K562 (cell line): ENCODE results near the gene TGFB2. TPM values are rescaled to one million over a fixed set of nuclear protein-coding genes. Genes with fewer than 3 reads are reported as not detected.

Experiments
- ATAC-seq: fragments of 200-7000 bp; cut with Tn5 transposase; 3 replicates; pipeline ENCODE4 v1.9.1; 2020; ENCODE audit warnings: moderate library complexity
- BruUV-seq: library from RNA; stranded (reverse); fragments of 400-500 nt; replicated peaks from 2 replicates; lab custom pipeline; 2021; lab: Mats Ljungman, UMichigan
- CTCF ChIA-PET: fragments of 300-600 bp; formaldehyde crosslinking; extraction: SDS; loops from one replicate; lab custom pipeline; 2021; ENCODE audit warnings: low intra/inter-chr PET ratio; lab: Yijun Ruan, JAX
- POLR2A ChIA-PET: fragments of 300-600, 350-650 bp; sonication (Branson Sonifier 250); formaldehyde crosslinking; extraction: SDS; loops from one replicate; lab custom pipeline; 2021; ENCODE audit warnings: antibody characterized with exemption, inconsistent platforms; lab: Yijun Ruan, JAX
- DNase-seq, 4 experiments: peaks; one replicate each; pipeline versions ENCODE4 v3.0.0 to v3.0.0-alpha.2; 2011 to 2018; ENCODE audit warnings: low spot score in 3 of 4, mixed read lengths in 3 of 4; ENCODE audit errors: extremely low read depth in 1 of 4
- FAIRE-seq: peaks from 2 replicates; lab custom pipeline; 2011; peaks lifted over from hg19 to GRCh38; lab: Jason Lieb, UNC
- H2AFZ ChIP-seq: 2 replicates; pipeline ENCODE4 v1.6.0; 2011; ENCODE audit warnings: low read depth, low read length, control low read depth, inconsistent platforms
- H3K27ac ChIP-seq: fragments of 200-600 bp; 3 replicates; pipeline ENCODE4 v1.8.0; 2011; ENCODE audit warnings: low read depth, mild to moderate bottlenecking, control low read depth, inconsistent platforms, low read length, moderate library complexity, mixed read lengths; ENCODE audit errors: extremely low read depth
- H3K27me3 ChIP-seq, 2 experiments: fragments of 300-600 bp in 1 of 2; 2 replicates in 1 of 2; 3 replicates in 1 of 2; pipeline versions ENCODE4 v1.6.0 to v1.8.0; 2011; ENCODE audit warnings: inconsistent platforms in 2 of 2, low read length in 2 of 2, mild to moderate bottlenecking in 1 of 2, mixed read lengths in 1 of 2, moderate library complexity in 1 of 2; ENCODE audit not compliant: control insufficient read depth in 2 of 2, insufficient read depth in 2 of 2
- H3K36me3 ChIP-seq: fragments of 300-600 bp; 3 replicates; pipeline ENCODE4 v1.8.0; 2011; ENCODE audit warnings: mild to moderate bottlenecking, low read length, inconsistent platforms; ENCODE audit not compliant: control insufficient read depth, insufficient read depth
- H3K4me1 ChIP-seq, 2 experiments: fragments of 200-600 bp in 1 of 2; replicated peaks in 1 of 2; 2 replicates in 1 of 2; 3 replicates in 1 of 2; pipeline versions ENCODE4 v1.5.1 to v1.8.0; 2011; ENCODE audit warnings: inconsistent platforms in 2 of 2, low read length in 2 of 2, mild to moderate bottlenecking in 1 of 2, mixed read lengths in 1 of 2, moderate library complexity in 1 of 2; ENCODE audit not compliant: control insufficient read depth in 2 of 2, insufficient read depth in 2 of 2
- H3K4me2 ChIP-seq: 2 replicates; pipeline ENCODE4 v1.6.1; 2011; ENCODE audit warnings: low read length, control low read depth, inconsistent platforms, mixed read lengths; ENCODE audit not compliant: insufficient read depth
- H3K4me3 ChIP-seq: fragments of 200-600 bp; sonication (generic), shearing (Covaris generic); 2 replicates; pipeline ENCODE4 v1.5.1; 2016; ENCODE audit warnings: control low read depth, inconsistent platforms
- H3K79me2 ChIP-seq: fragments of 200-600 bp; 3 replicates; pipeline ENCODE4 v1.8.0; 2011; ENCODE audit warnings: low read length, inconsistent platforms; ENCODE audit not compliant: control insufficient read depth, insufficient read depth
- H3K9ac ChIP-seq, 2 experiments: 2 replicates each; pipeline versions ENCODE4 v1.6.0 to v1.6.1; 2011; ENCODE audit warnings: low read depth in 2 of 2, low read length in 2 of 2, control low read depth in 1 of 2, inconsistent platforms in 1 of 2, mild to moderate bottlenecking in 1 of 2, mixed read lengths in 1 of 2; ENCODE audit not compliant: insufficient read depth in 1 of 2
- H3K9me1 ChIP-seq: one replicate; pipeline ENCODE4 v1.6.0; 2011; ENCODE audit warnings: inconsistent platforms, mild to moderate bottlenecking, low read length, moderate library complexity; ENCODE audit not compliant: control insufficient read depth, insufficient read depth
- H3K9me3 ChIP-seq: replicated peaks from 2 replicates; pipeline ENCODE4 v1.5.1; 2011; ENCODE audit warnings: low read depth, low read length, inconsistent platforms; ENCODE audit not compliant: control insufficient read depth, insufficient read depth
- H4K20me1 ChIP-seq: replicated peaks from 2 replicates; pipeline ENCODE4 v1.6.1; 2011; ENCODE audit warnings: low read length, inconsistent platforms, mixed read lengths; ENCODE audit not compliant: control insufficient read depth, insufficient read depth
- BACH1 ChIP-seq: fragments of 200-800 bp; sonication (Bioruptor generic); IDR thresholded peaks from 2 replicates; pipeline ENCODE4 v1.6.1; 2016; ENCODE audit warnings: missing genetic modification characterization, missing compliant biosample characterization
- CBFA2T3 ChIP-seq: fragments of 450-650 bp; IDR thresholded peaks from 2 replicates; pipeline ENCODE4 v1.6.1; 2017
- EP300 ChIP-seq: IDR thresholded peaks from 2 replicates; pipeline ENCODE4 v1.6.1; 2012; ENCODE audit warnings: low read length, improper control_type of control experiment
- FOXJ2 ChIP-seq: fragments of 200-800 bp; sonication (Bioruptor generic); IDR thresholded peaks from 2 replicates; pipeline ENCODE4 v1.6.1; 2016; ENCODE audit warnings: missing genetic modification characterization, missing compliant biosample characterization
- GATAD2A ChIP-seq: fragments of 450-650 bp; IDR thresholded peaks from 2 replicates; pipeline ENCODE4 v1.6.1; 2017
- HMG20B ChIP-seq: fragments of 250-450 bp; sonication (Bioruptor Pico); IDR thresholded peaks from 2 replicates; pipeline ENCODE4 v1.5.0; 2021; ENCODE audit warnings: mild to moderate bottlenecking
- PHB ChIP-seq: fragments of 250-450 bp; sonication (Bioruptor Pico); IDR thresholded peaks from 2 replicates; pipeline ENCODE4 v1.5.0; 2021
- POU5F1 ChIP-seq: fragments of 150-350 bp; IDR thresholded peaks from 2 replicates; pipeline ENCODE4 v1.6.1; 2014; ENCODE audit warnings: borderline replicate concordance, low read length, low read depth, mild to moderate bottlenecking; ENCODE audit not compliant: partially characterized antibody
- RFX5 ChIP-seq: IDR thresholded peaks from 2 replicates; pipeline ENCODE4 v1.6.1; 2011; ENCODE audit warnings: low read depth, mild to moderate bottlenecking, improper control_type of control experiment, low read length
- TBL1XR1 ChIP-seq, 2 experiments: IDR thresholded peaks; 2 replicates each; pipeline ENCODE4 v1.6.1; 2012; ENCODE audit warnings: improper control_type of control experiment in 2 of 2, low read length in 2 of 2, mild to moderate bottlenecking in 1 of 2
- TCF7L2 ChIP-seq: fragments of 150-350 bp; IDR thresholded peaks from 2 replicates; pipeline ENCODE4 v1.6.1; 2016; ENCODE audit warnings: low read depth, mild to moderate bottlenecking, low read length, moderate library complexity
- THAP12 ChIP-seq: fragments of 250-450 bp; sonication (Bioruptor Pico); IDR thresholded peaks from 2 replicates; pipeline ENCODE4 v1.9.0; 2021; ENCODE audit warnings: mild to moderate bottlenecking, inconsistent platforms
- ZBTB17 ChIP-seq: fragments of 450-650 bp; formaldehyde crosslinking; IDR thresholded peaks from 2 replicates; pipeline ENCODE4 v1.4.0; 2020; ENCODE audit warnings: mild to moderate bottlenecking
- ZFP30 ChIP-seq: fragments of 250-450 bp; sonication (Bioruptor Pico); IDR thresholded peaks from 2 replicates; pipeline ENCODE4 v1.8.0; 2022; ENCODE audit warnings: moderate library complexity, mild to moderate bottlenecking, inconsistent platforms, borderline replicate concordance
- ZNF133 ChIP-seq: fragments of 250-450 bp; sonication (Bioruptor Pico); IDR thresholded peaks from 2 replicates; pipeline ENCODE4 v1.4.0; 2020; ENCODE audit warnings: mild to moderate bottlenecking
- WGBS: fragments of 100-300 bp; shearing (Covaris generic); methylation state at CpG from one replicate; pipeline ENCODE4 v1.1.6; 2016; ENCODE audit warnings: low coverage, mixed read lengths; ENCODE audit not compliant: insufficient coverage; ENCODE audit errors: missing lambda C conversion rate; 5-methylcytosine and 5-hydroxymethylcytosine counted together
- in situ Hi-C: fragments of 300-500 bp; cut with MboI; formaldehyde crosslinking; loops from 4 replicates; pipeline ENCODE4 v1.15.0; 2018; ENCODE audit warnings: inconsistent platforms, mixed read lengths
- intact Hi-C: fragments of 100-400 bp; cut with micrococcal nuclease; formaldehyde crosslinking; loops from 2 replicates; pipeline ENCODE4 v1.14.2; 2022
- polyA plus RNA-seq, 8 experiments: library from polyadenylated mRNA; depleted of rRNA in 4 of 8; stranded (reverse) in 5 of 8; unstranded in 3 of 8; fragments of >200 nt; fragmentation: Nextera tagmentation in 2 of 8; fragmentation: Illumina TruSeq in 1 of 8; extraction: Ambion mirVana in 2 of 8; extraction: Trizol in 1 of 8; gene quantifications; 2 replicates each; pipeline versions ENCODE4 v1.2.1 to v1.2.3, GENCODE V29; 2011 to 2014; ENCODE audit warnings: inconsistent platforms in 1 of 8, missing spikeins in 1 of 8
- total RNA-seq, 7 experiments: library from RNA; depleted of rRNA in 6 of 7; stranded (reverse); fragments of >200 nt in 6 of 7; fragmentation: Illumina TruSeq in 2 of 7; extraction: Trizol in 2 of 7; gene quantifications; 2 replicates each; pipeline versions ENCODE4 v1.2.1 to v1.2.3, GENCODE V29; 2011 to 2021; ENCODE audit warnings: low replicate concordance in 1 of 7
- TF ChIP-seq, protein P1 (sequence below): fragments of 250-450 bp; sonication (Bioruptor Pico); IDR thresholded peaks from 2 replicates; pipeline ENCODE4 v1.8.0; 2022; ENCODE audit warnings: inconsistent platforms, mild to moderate bottlenecking, moderate library complexity, borderline replicate concordance

The TGFB2 gene
- total and polyA plus RNA-seq, 9 of the 15 experiments (the other 6 are each of a cell fraction or from before 2014, with no cell fraction given): 0.03 to 0.41 (median 0.11) TPM; not detected in 3

GRCh38 chr1:218467101-218468072, 122.3 kb downstream of the TGFB2 start:
- H3K27ac ChIP-seq: no peak overlapping the region
- H3K4me3 ChIP-seq: no peak overlapping the region
- ChIA-PET CTCF (no interaction called here), POLR2A (interaction anchor here (0.6 kb wide), 1 partner anchor 1873 kb away, joined by 3 read pairs; no protein-coding TSS in a partner anchor)
- H3K27me3 ChIP-seq: 0 out of 5 replicates have a peak, but pooled peaks cover 0 to 4% of the 10 kb centered on the region in 2 experiments
- H3K36me3 ChIP-seq: no peaks in the 10 kb centered on the region
- H3K4me1 ChIP-seq: no peaks in the 10 kb centered on the region
- intact Hi-C loops: no loop called here
- no peaks in the 10 kb centered on the region for H3K9me1 ChIP-seq
- no peaks in the 10 kb centered on the region for H4K20me1 ChIP-seq
- no peak overlapping the region for H2AFZ ChIP-seq
- no peaks in the 10 kb centered on the region for H3K79me2 ChIP-seq
- DNase-seq: no peak
- no TSS peak for BruUV-seq
- no peak for TF ChIP-seq TCF7L2
- no peak for TF ChIP-seq PHB (CRISPR knock-in tag)
- TF ChIP-seq HMG20B: no peak
- TF ChIP-seq ZBTB17 (CRISPR knock-in tag): no peak
- no peak for TF ChIP-seq ZNF133
- no peak for TF ChIP-seq ZFP30 (CRISPR knock-in tag)
- no peak for TF ChIP-seq BACH1
- no peak for TF ChIP-seq EP300
- no peak for TF ChIP-seq RFX5
- TF ChIP-seq GATAD2A: no peak
- no peak for TF ChIP-seq THAP12 (CRISPR knock-in tag)
- TF ChIP-seq CBFA2T3: no peak
- TF ChIP-seq, protein P1, sequence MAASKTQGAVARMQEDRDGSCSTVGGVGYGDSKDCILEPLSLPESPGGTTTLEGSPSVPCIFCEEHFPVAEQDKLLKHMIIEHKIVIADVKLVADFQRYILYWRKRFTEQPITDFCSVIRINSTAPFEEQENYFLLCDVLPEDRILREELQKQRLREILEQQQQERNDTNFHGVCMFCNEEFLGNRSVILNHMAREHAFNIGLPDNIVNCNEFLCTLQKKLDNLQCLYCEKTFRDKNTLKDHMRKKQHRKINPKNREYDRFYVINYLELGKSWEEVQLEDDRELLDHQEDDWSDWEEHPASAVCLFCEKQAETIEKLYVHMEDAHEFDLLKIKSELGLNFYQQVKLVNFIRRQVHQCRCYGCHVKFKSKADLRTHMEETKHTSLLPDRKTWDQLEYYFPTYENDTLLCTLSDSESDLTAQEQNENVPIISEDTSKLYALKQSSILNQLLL (CRISPR knock-in tag): no peak
- no peak for TF ChIP-seq TBL1XR1 (IDR thresholded peaks at IDR 0.05; ENCODE audit: low read length in 2 of 2)
- no peak for TF ChIP-seq FOXJ2
- TF ChIP-seq POU5F1: no peak
- TF ChIP-seq, all 486 proteins: peak for 0
- FAIRE-seq (peak; percentile 6), ATAC-seq (no peak)
- Histone ChIP-seq H3K9me3 (no peaks in the 10 kb centered on the region), H3K4me2 (no peak overlapping the region), H3K9ac (no peak overlapping the region)
- in situ Hi-C loops: no loop called here
- WGBS: under 1% methylated on average over 8 of the region's 8 CpGs
